Spleen (tissue), 11 donors: ENCODE results near the gene ZMIZ1. TPM values are rescaled to one million over a fixed set of nuclear protein-coding genes. Genes with fewer than 3 reads are reported as not detected.

Experiments
- DNase-seq: peaks from one replicate; pipeline ENCODE4 v3.0.0-alpha.2; 2020
- H3K27ac ChIP-seq, 8 donors: fragments of 200-600 bp; sonication (generic) in 7 of 8; 1 replicate in 4 of 8; 2 replicates in 4 of 8; pipeline versions ENCODE4 v1.5.0 to v1.8.0; 2016 to 2021; ENCODE audit warnings: inconsistent platforms in 4 of 8, mild to moderate bottlenecking in 4 of 8, moderate library complexity in 1 of 8
- H3K27me3 ChIP-seq, 7 donors: fragments of 200-600 bp; sonication (generic) in 6 of 7; replicated peaks in 1 of 7; 1 replicate in 4 of 7; 2 replicates in 3 of 7; pipeline versions ENCODE4 v1.5.0 to v1.8.0; 2016 to 2021; ENCODE audit warnings: inconsistent platforms in 3 of 7, mild to moderate bottlenecking in 1 of 7
- H3K36me3 ChIP-seq, 6 donors: fragments of 200-600 bp; sonication (generic) in 5 of 6; 1 replicate in 4 of 6; 2 replicates in 2 of 6; pipeline versions ENCODE4 v1.5.0 to v1.8.0; 2016 to 2021; ENCODE audit warnings: inconsistent platforms in 2 of 6
- H3K4me1 ChIP-seq, 6 donors: fragments of 200-600 bp; sonication (generic) in 5 of 6; 1 replicate in 3 of 6; 2 replicates in 3 of 6; pipeline versions ENCODE4 v1.5.0 to v1.8.0; 2016 to 2021; ENCODE audit warnings: inconsistent platforms in 3 of 6
- H3K4me3 ChIP-seq, 8 donors: fragments of 200-600 bp; sonication (generic) in 7 of 8; 1 replicate in 4 of 8; 2 replicates in 4 of 8; pipeline versions ENCODE4 v1.5.0 to v1.8.0; 2016 to 2021; ENCODE audit warnings: inconsistent platforms in 4 of 8, mild to moderate bottlenecking in 4 of 8, moderate library complexity in 2 of 8
- H3K9me3 ChIP-seq, 8 donors: fragments of 200-600 bp; sonication (generic) in 7 of 8; 1 replicate in 4 of 8; 2 replicates in 4 of 8; pipeline versions ENCODE4 v1.5.0 to v1.8.0; 2016 to 2021; ENCODE audit warnings: inconsistent platforms in 4 of 8
- CTCF ChIP-seq, 11 experiments: fragments of 200-600 bp in 7 of 11; fragments of 450-650 bp in 4 of 11; sonication (generic) in 4 of 11; IDR thresholded peaks in 8 of 11; conservative IDR thresholded peaks in 3 of 11; 1 replicate in 7 of 11; 2 replicates in 4 of 11; pipeline versions ENCODE4 v1.4.0 to v1.8.0; 2016 to 2021; ENCODE audit warnings: antibody characterized with exemption in 11 of 11, inconsistent platforms in 4 of 11, mild to moderate bottlenecking in 1 of 11
- POLR2A ChIP-seq, 3 donors: fragments of 450-650 bp; IDR thresholded peaks; one replicate each; pipeline ENCODE4 v1.5.1; 2017; ENCODE audit warnings: antibody characterized with exemption in 3 of 3, mild to moderate bottlenecking in 1 of 3
- POLR2AphosphoS5 ChIP-seq, 3 donors: sonication (generic); formaldehyde crosslinking; IDR thresholded peaks; one replicate each; pipeline ENCODE4 v1.5.1; 2017; ENCODE audit warnings: antibody characterized with exemption in 3 of 3
- WGBS, 5 donors: extraction: QIAGEN DNeasy Blood & Tissue Kit in 3 of 5; methylation state at CpG; one replicate each; pipeline versions ENCODE4 v1.1.5 to v1.1.7; 2013 to 2018; 5-methylcytosine and 5-hydroxymethylcytosine counted together
- intact Hi-C: fragments of 100-400 bp; cut with DNase I; formaldehyde crosslinking; loops from one replicate; pipeline ENCODE4 v1.15.0; 2023; ENCODE audit warnings: low total_unique reads
- polyA plus RNA-seq, 3 donors: library from polyadenylated mRNA; stranded (reverse); fragments of 200-250 nt; gene quantifications; one replicate each; pipeline ENCODE4 v1.2.1, GENCODE V29; 2013
- total RNA-seq, 7 donors: library from RNA; depleted of rRNA in 3 of 7; stranded (reverse); fragments of >200 nt in 3 of 7; fragmentation: NEBNext Ultra II Directional in 4 of 7; extraction: Animal tissue kit (Norgen Biotek cat#: 25700) in 4 of 7; gene quantifications; one replicate each; pipeline versions ENCODE4 v1.1.0 to v1.2.1, GENCODE V29; 2016 to 2021
- donor health status: healthy with polysubstance abuse.
- donor health status: DM: no; HTN: no; CAD: no; lungs with moderate emphysema.
- donor health status: DM: no; HTN: no; CAD: no.
- donor health status: Bipolar disorder and iron deficiency.
- donor health status: healthy.
- donor health status: DM: no; HTN: no; CAD: no.
- donor health status: DM: yes; HTN: yes; CAD: no.

ZMIZ1 gene
- total and polyA plus RNA-seq, 10 donors = 10.7 to 210 (median 125) TPM

- WGBS, 5 donors = 61 to 78% (median 67%) methylated on average over 7 of the region's 7 CpGs
- Histone ChIP-seq H3K4me3 (no peak overlapping the region), H3K9me3 (no peaks in the 10 kb centered on the region), H3K27me3 (no peaks in the 10 kb centered on the region), H3K36me3 (peaks cover 2 to 80% (median 12%) of the 10 kb centered on the region in 6 donors), H3K4me1 (peaks cover 51 to 89% (median 74%) of the 10 kb centered on the region in 6 donors), H3K27ac (peak overlapping the region; percentile 27 to 97 (median 90))
- no peak for TF ChIP-seq POLR2A (IDR thresholded peaks at IDR 0.05)
- no peak for TF ChIP-seq CTCF (IDR thresholded peaks at IDR 0.05 in 8 of 11, conservative IDR thresholded peaks at IDR 0.05 in 3 of 11)
- no peak for TF ChIP-seq POLR2AphosphoS5 (IDR thresholded peaks at IDR 0.05)
- intact Hi-C loops = no loop called here
- DNase-seq = no peak
These were observed 215.5 kb downstream of the ZMIZ1 start for GRCh38 chr10:79284158-79284871.

GRCh38 chr10:79285315-79286197 is 216.8 kb downstream of the ZMIZ1 start:
- peak overlapping the region; percentile 75 to 97 (median 90) for H3K27ac ChIP-seq
- H3K36me3 ChIP-seq = peaks cover 0 to 80% (median 16%) of the 10 kb centered on the region in 6 donors
- TF ChIP-seq CTCF (IDR thresholded peaks at IDR 0.05 in 8 of 11, conservative IDR thresholded peaks at IDR 0.05 in 3 of 11) (no peak), POLR2AphosphoS5 (IDR thresholded peaks at IDR 0.05) (peak in 1 of 3 donors; percentile 24)
- WGBS, 5 donors = 39 to 63% (median 49%) methylated on average over 11 to 13 of the region's 13 CpGs
- intact Hi-C loops = no loop called here
- H3K27me3 ChIP-seq = no peaks in the 10 kb centered on the region
- H3K9me3 ChIP-seq = no peaks in the 10 kb centered on the region
- peaks cover 51 to 99% (median 81%) of the 10 kb centered on the region in 6 donors for H3K4me1 ChIP-seq
- peak overlapping the region in 4 of 8 donors; percentile 10 to 57 (median 16) for H3K4me3 ChIP-seq
- no peak for DNase-seq

GRCh38 chr10:79286318-79286951 is 217.7 kb downstream of the ZMIZ1 start:
- 8 to 18% (median 13%) methylated on average over 13 to 23 of the region's 23 CpGs for WGBS, 5 donors
- no peaks in the 10 kb centered on the region for H3K9me3 ChIP-seq
- peak overlapping the region; percentile 75 to 97 (median 90) for H3K27ac ChIP-seq
- no peak for TF ChIP-seq POLR2A (IDR thresholded peaks at IDR 0.05)
- TF ChIP-seq POLR2AphosphoS5 (IDR thresholded peaks at IDR 0.05) = peak; percentile 91 to 95 (median 93)
- peak in 2 of 11 experiments; percentile 12 to 14 for TF ChIP-seq CTCF (IDR thresholded peaks at IDR 0.05 in 8 of 11, conservative IDR thresholded peaks at IDR 0.05 in 3 of 11)
- peaks cover 2 to 80% (median 23%) of the 10 kb centered on the region in 6 donors for H3K36me3 ChIP-seq
- H3K27me3 ChIP-seq = no peaks in the 10 kb centered on the region
- peak; percentile 98 for DNase-seq
- H3K4me3 ChIP-seq = peak overlapping the region in 4 of 8 donors; percentile 10 to 57 (median 16)
- intact Hi-C loops = no loop called here
- peaks cover 51 to 99% (median 78%) of the 10 kb centered on the region in 6 donors for H3K4me1 ChIP-seq
